HepG2 (cell line): Measurements from ENCODE around the gene ZMAT2. TPM values are rescaled to one million over a fixed set of nuclear protein-coding genes. Genes with fewer than 3 reads are reported as not detected.

ENCODE experiments used
- FOSL1 ChIP-seq: sonication (generic); formaldehyde crosslinking; IDR thresholded peaks from 2 replicates; pipeline ENCODE4 v1.9.0; 2021; ENCODE audit warnings: missing genetic modification reagents, borderline replicate concordance
- GATA4 ChIP-seq: sonication (generic); IDR thresholded peaks from 2 replicates; pipeline ENCODE4 v1.6.1; 2016; ENCODE audit warnings: antibody characterized with exemption, low read depth, borderline replicate concordance
- JDP2 ChIP-seq: sonication (generic); formaldehyde crosslinking; IDR thresholded peaks from 2 replicates; pipeline ENCODE4 v1.8.1; 2022; ENCODE audit warnings: missing genetic modification reagents, borderline replicate concordance
- KAT7 ChIP-seq: IDR thresholded peaks from 2 replicates; pipeline ENCODE4 v1.6.1; 2018; ENCODE audit warnings: borderline replicate concordance, missing compliant biosample characterization
- NONO ChIP-seq, 2 experiments: fragments of 450-650 bp in 1 of 2; sonication (generic) in 1 of 2; formaldehyde crosslinking in 1 of 2; IDR thresholded peaks in 1 of 2; conservative IDR thresholded peaks in 1 of 2; 2 replicates each; pipeline versions ENCODE4 v1.6.1 to v1.8.0; 2017 to 2022; ENCODE audit warnings: mild to moderate bottlenecking in 1 of 2, missing genetic modification reagents in 1 of 2, moderate library complexity in 1 of 2
- PLRG1 ChIP-seq: fragments of 450-650 bp; conservative IDR thresholded peaks from 2 replicates; pipeline ENCODE4 v1.6.1; 2016
- ZBTB40 ChIP-seq, 2 experiments: fragments of 450-650 bp in 1 of 2; sonication (generic) in 1 of 2; formaldehyde crosslinking in 1 of 2; IDR thresholded peaks; 2 replicates each; pipeline versions ENCODE4 v1.6.1 to v1.8.0; 2016 to 2022; ENCODE audit warnings: antibody characterized with exemption in 1 of 2, mild to moderate bottlenecking in 1 of 2, missing genetic modification reagents in 1 of 2
- ZFP36L1 ChIP-seq: sonication (generic); formaldehyde crosslinking; IDR thresholded peaks from 2 replicates; pipeline ENCODE4 v1.8.0; 2022; ENCODE audit warnings: mild to moderate bottlenecking, missing genetic modification reagents, moderate library complexity
- ZNF331 ChIP-seq: sonication (generic); formaldehyde crosslinking; IDR thresholded peaks from 2 replicates; pipeline ENCODE4 v1.4.0; 2020; ENCODE audit warnings: missing genetic modification reagents
- ZNF770 ChIP-seq: sonication (generic); formaldehyde crosslinking; IDR thresholded peaks from 2 replicates; pipeline ENCODE4 v1.5.0; 2020; ENCODE audit warnings: mild to moderate bottlenecking, missing genetic modification reagents
- ZNF777 ChIP-seq: sonication (generic); formaldehyde crosslinking; IDR thresholded peaks from 2 replicates; pipeline ENCODE4 v1.4.0; 2020; ENCODE audit warnings: missing genetic modification reagents
- ZNF780A ChIP-seq: sonication (generic); formaldehyde crosslinking; IDR thresholded peaks from 2 replicates; pipeline ENCODE4 v1.8.0; 2022; ENCODE audit warnings: mild to moderate bottlenecking, missing genetic modification reagents, moderate library complexity
- polyA plus RNA-seq, 8 experiments: library from polyadenylated mRNA; depleted of rRNA in 3 of 8; stranded (reverse) in 7 of 8; unstranded in 1 of 8; fragments of >200 nt; fragmentation: Illumina TruSeq in 4 of 8; extraction: Trizol in 4 of 8; gene quantifications; 2 replicates each; pipeline versions ENCODE4 v1.2.1 to v1.2.3, GENCODE V29; 2011 to 2016; ENCODE audit warnings: low read depth in 4 of 8, missing spikeins in 1 of 8, mixed read lengths in 1 of 8; ENCODE audit not compliant: insufficient read depth in 1 of 8
- total RNA-seq, 5 experiments: library from RNA; depleted of rRNA; stranded (reverse); fragments of >200 nt; fragmentation: Illumina TruSeq; extraction: Trizol; gene quantifications; 2 replicates each; pipeline ENCODE4 v1.2.3, GENCODE V29; 2016; ENCODE audit warnings: low read depth in 1 of 5

The ZMAT2 gene
- total and polyA plus RNA-seq, 2 of the 13 experiments (the other 11 are each of a cell fraction or from before 2014, with no cell fraction given): 35.4 to 92.8 TPM

GRCh38 chr5:140690941-140691924, 9.0 kb upstream of the ZMAT2 start, which contains the start of the genes HARS1 and HARS2 (continued):
- TF ChIP-seq ZNF331 (CRISPR knock-in tag) (no peak; the same call in 1 of the 2 replicates), ZNF770 (peak; percentile 56; the same call in 1 of the 2 replicates), FOSL1 (no peak), ZNF777 (CRISPR knock-in tag) (peak; percentile 52), KAT7 (peak; percentile 71; the same call in 1 of the 2 replicates), GATA4 (no peak), ZBTB40 (IDR thresholded peaks at IDR 0.05) (peak; percentile 72), ZBTB40 (CRISPR knock-in tag; IDR thresholded peaks at IDR 0.05) (peak; percentile 38; the same call in 1 of the 2 replicates), JDP2 (no peak), PLRG1 (no peak), ZFP36L1 (CRISPR knock-in tag) (no peak), ZNF780A (CRISPR knock-in tag) (peak; percentile 84), NONO (IDR thresholded peaks at IDR 0.05) (no peak), NONO (CRISPR knock-in tag; conservative IDR thresholded peaks at IDR 0.05) (peak; percentile 97)
